ENCODE data around the gene GLUL.

Gene GLUL

DNA sequence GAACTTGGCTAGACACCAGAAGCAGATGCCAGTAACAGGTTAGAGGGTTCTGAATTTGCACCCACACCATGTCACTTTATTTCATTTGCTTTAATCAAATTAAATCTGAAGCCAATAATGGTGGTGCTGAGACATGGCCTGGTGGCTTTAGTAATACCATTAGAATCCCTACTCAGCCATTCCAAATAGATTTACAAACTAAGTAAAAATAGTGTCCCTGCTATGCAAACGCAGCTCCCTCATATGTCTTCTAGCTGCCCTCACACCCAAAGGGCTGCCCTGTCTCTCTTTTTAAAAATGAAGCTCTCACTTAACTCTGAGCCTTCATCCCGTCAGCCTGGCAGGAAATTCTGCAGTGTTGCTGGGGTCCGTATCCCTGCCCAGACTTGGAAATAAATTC is 21.1 kb downstream of the GLUL start (continued):
- no peak for TF ChIP-seq GLIS3 (CRISPR knock-in tag; IDR thresholded peaks at IDR 0.05)
- TF ChIP-seq OSR1 (CRISPR knock-in tag; IDR thresholded peaks at IDR 0.05): no peak

DNA sequence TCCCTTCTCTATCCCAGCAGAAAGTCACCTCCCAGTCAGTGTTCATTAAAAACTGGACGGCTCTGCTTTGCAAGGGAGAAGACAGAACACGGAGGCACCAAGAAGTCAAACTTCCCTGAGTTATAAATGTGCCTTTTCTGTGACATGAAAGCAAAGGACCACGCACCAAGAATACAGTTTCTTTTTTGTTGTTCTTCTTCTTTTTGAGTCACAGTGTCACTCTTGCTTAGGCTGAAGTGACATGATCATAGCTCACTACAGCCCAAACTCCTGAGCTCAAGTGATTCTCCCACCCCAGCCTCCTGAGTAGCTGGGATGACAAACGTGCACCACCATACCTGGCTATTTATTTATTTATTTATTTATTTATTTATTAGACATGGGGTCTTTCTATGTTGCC is 22.7 kb downstream of the GLUL start:
- no peak for ATAC-seq
- TF ChIP-seq ZFP30 (CRISPR knock-in tag; IDR thresholded peaks at IDR 0.05) (no peak), ZFP3 (CRISPR knock-in tag; IDR thresholded peaks at IDR 0.05) (no peak), SNAI2 (CRISPR knock-in tag; IDR thresholded peaks at IDR 0.05) (no peak), RARB (CRISPR knock-in tag; IDR thresholded peaks at IDR 0.05) (no peak), ARNTL (CRISPR knock-in tag; IDR thresholded peaks at IDR 0.05; ENCODE audit: borderline replicate concordance, low read depth) (no peak), ZNF8 (CRISPR knock-in tag; IDR thresholded peaks at IDR 0.05) (no peak), ZNF565 (CRISPR knock-in tag; conservative IDR thresholded peaks at IDR 0.05; ENCODE audit: low read depth) (no peak), PPARA (CRISPR knock-in tag; IDR thresholded peaks at IDR 0.05; ENCODE audit: borderline replicate concordance) (no peak), CSDC2 (CRISPR knock-in tag; IDR thresholded peaks at IDR 0.05) (no peak), GLIS3 (CRISPR knock-in tag; IDR thresholded peaks at IDR 0.05) (no peak)
- TF ChIP-seq, protein P1, sequence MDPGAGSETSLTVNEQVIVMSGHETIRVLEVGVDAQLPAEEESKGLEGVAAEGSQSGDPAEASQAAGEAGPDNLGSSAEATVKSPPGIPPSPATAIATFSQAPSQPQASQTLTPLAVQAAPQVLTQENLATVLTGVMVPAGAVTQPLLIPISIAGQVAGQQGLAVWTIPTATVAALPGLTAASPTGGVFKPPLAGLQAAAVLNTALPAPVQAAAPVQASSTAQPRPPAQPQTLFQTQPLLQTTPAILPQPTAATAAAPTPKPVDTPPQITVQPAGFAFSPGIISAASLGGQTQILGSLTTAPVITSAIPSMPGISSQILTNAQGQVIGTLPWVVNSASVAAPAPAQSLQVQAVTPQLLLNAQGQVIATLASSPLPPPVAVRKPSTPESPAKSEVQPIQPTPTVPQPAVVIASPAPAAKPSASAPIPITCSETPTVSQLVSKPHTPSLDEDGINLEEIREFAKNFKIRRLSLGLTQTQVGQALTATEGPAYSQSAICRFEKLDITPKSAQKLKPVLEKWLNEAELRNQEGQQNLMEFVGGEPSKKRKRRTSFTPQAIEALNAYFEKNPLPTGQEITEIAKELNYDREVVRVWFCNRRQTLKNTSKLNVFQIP (CRISPR knock-in tag; IDR thresholded peaks at IDR 0.05; ENCODE audit: borderline replicate concordance, low read depth): no peak

DNA sequence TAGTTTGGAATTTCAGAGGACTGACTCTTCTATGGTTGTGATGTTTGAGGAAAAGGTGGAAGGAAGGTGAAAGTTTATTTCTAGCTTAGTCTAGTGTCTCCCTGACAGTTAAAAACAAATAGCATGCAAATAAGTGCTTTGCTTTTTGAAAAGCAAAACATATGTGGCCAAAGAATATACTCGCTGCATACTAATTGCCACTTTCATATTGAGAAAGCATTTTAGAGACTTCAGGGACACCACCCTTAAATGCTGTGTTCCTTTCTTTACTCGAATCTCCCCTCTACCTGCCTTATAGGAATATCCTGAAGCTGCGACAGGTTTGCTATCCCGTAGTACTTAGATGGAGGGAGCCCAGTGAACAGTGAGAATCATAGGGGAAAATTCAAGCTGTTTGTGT is 23.2 kb downstream of the GLUL start:
- no peak for ATAC-seq
- TF ChIP-seq, protein P2, sequence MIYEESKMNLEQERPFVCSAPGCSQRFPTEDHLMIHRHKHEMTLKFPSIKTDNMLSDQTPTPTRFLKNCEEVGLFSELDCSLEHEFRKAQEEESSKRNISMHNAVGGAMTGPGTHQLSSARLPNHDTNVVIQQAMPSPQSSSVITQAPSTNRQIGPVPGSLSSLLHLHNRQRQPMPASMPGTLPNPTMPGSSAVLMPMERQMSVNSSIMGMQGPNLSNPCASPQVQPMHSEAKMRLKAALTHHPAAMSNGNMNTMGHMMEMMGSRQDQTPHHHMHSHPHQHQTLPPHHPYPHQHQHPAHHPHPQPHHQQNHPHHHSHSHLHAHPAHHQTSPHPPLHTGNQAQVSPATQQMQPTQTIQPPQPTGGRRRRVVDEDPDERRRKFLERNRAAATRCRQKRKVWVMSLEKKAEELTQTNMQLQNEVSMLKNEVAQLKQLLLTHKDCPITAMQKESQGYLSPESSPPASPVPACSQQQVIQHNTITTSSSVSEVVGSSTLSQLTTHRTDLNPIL (CRISPR knock-in tag; IDR thresholded peaks at IDR 0.05; ENCODE audit: low read depth): no peak
- no peak for TF ChIP-seq ZNF565 (CRISPR knock-in tag; conservative IDR thresholded peaks at IDR 0.05; ENCODE audit: low read depth)
- TF ChIP-seq ZFP30 (CRISPR knock-in tag; IDR thresholded peaks at IDR 0.05): no peak
- TF ChIP-seq ZNF8 (CRISPR knock-in tag; IDR thresholded peaks at IDR 0.05): no peak
- no peak for TF ChIP-seq RARB (CRISPR knock-in tag; IDR thresholded peaks at IDR 0.05)
- no peak for TF ChIP-seq ZFP3 (CRISPR knock-in tag; IDR thresholded peaks at IDR 0.05)
- TF ChIP-seq SNAI2 (CRISPR knock-in tag; IDR thresholded peaks at IDR 0.05): no peak
- TF ChIP-seq, protein P3, sequence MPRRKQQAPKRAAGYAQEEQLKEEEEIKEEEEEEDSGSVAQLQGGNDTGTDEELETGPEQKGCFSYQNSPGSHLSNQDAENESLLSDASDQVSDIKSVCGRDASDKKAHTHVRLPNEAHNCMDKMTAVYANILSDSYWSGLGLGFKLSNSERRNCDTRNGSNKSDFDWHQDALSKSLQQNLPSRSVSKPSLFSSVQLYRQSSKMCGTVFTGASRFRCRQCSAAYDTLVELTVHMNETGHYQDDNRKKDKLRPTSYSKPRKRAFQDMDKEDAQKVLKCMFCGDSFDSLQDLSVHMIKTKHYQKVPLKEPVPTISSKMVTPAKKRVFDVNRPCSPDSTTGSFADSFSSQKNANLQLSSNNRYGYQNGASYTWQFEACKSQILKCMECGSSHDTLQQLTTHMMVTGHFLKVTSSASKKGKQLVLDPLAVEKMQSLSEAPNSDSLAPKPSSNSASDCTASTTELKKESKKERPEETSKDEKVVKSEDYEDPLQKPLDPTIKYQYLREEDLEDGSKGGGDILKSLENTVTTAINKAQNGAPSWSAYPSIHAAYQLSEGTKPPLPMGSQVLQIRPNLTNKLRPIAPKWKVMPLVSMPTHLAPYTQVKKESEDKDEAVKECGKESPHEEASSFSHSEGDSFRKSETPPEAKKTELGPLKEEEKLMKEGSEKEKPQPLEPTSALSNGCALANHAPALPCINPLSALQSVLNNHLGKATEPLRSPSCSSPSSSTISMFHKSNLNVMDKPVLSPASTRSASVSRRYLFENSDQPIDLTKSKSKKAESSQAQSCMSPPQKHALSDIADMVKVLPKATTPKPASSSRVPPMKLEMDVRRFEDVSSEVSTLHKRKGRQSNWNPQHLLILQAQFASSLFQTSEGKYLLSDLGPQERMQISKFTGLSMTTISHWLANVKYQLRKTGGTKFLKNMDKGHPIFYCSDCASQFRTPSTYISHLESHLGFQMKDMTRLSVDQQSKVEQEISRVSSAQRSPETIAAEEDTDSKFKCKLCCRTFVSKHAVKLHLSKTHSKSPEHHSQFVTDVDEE (CRISPR knock-in tag; IDR thresholded peaks at IDR 0.05): no peak
- TF ChIP-seq BACH2 (CRISPR knock-in tag; IDR thresholded peaks at IDR 0.05; ENCODE audit: borderline replicate concordance): no peak
- TF ChIP-seq, protein P4, sequence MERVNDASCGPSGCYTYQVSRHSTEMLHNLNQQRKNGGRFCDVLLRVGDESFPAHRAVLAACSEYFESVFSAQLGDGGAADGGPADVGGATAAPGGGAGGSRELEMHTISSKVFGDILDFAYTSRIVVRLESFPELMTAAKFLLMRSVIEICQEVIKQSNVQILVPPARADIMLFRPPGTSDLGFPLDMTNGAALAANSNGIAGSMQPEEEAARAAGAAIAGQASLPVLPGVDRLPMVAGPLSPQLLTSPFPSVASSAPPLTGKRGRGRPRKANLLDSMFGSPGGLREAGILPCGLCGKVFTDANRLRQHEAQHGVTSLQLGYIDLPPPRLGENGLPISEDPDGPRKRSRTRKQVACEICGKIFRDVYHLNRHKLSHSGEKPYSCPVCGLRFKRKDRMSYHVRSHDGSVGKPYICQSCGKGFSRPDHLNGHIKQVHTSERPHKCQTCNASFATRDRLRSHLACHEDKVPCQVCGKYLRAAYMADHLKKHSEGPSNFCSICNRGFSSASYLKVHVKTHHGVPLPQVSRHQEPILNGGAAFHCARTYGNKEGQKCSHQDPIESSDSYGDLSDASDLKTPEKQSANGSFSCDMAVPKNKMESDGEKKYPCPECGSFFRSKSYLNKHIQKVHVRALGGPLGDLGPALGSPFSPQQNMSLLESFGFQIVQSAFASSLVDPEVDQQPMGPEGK (CRISPR knock-in tag; IDR thresholded peaks at IDR 0.05; ENCODE audit: borderline replicate concordance): no peak
- no peak for TF ChIP-seq ZC3H10 (CRISPR knock-in tag; IDR thresholded peaks at IDR 0.05)
- TF ChIP-seq, protein P1 (CRISPR knock-in tag; IDR thresholded peaks at IDR 0.05; ENCODE audit: borderline replicate concordance, low read depth): no peak
- TF ChIP-seq CSDC2 (CRISPR knock-in tag; IDR thresholded peaks at IDR 0.05): no peak
- no peak for TF ChIP-seq ARNTL (CRISPR knock-in tag; IDR thresholded peaks at IDR 0.05; ENCODE audit: borderline replicate concordance, low read depth)
- TF ChIP-seq, protein P5, sequence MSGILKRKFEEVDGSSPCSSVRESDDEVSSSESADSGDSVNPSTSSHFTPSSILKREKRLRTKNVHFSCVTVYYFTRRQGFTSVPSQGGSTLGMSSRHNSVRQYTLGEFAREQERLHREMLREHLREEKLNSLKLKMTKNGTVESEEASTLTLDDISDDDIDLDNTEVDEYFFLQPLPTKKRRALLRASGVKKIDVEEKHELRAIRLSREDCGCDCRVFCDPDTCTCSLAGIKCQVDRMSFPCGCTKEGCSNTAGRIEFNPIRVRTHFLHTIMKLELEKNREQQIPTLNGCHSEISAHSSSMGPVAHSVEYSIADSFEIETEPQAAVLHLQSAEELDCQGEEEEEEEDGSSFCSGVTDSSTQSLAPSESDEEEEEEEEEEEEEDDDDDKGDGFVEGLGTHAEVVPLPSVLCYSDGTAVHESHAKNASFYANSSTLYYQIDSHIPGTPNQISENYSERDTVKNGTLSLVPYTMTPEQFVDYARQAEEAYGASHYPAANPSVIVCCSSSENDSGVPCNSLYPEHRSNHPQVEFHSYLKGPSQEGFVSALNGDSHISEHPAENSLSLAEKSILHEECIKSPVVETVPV (CRISPR knock-in tag; IDR thresholded peaks at IDR 0.05): no peak
- TF ChIP-seq OSR1 (CRISPR knock-in tag; IDR thresholded peaks at IDR 0.05): no peak
- TF ChIP-seq ESRRG (CRISPR knock-in tag; IDR thresholded peaks at IDR 0.05): no peak
- no peak for TF ChIP-seq GLIS3 (CRISPR knock-in tag; IDR thresholded peaks at IDR 0.05)
- TF ChIP-seq ZNF70 (CRISPR knock-in tag; IDR thresholded peaks at IDR 0.05): no peak
- no peak for TF ChIP-seq TCF4 (CRISPR knock-in tag; IDR thresholded peaks at IDR 0.05; ENCODE audit: borderline replicate concordance)
